WERI-Rb-1 (cell line): ENCODE measurements around the gene PARVB.
A peak's percentile ranks its signal among the peaks of the same experiment; 100 is the strongest.

Source experiments
- DNase-seq: peaks from one replicate; pipeline ENCODE4 v3.0.0-alpha.2; 2020
- H3K27ac ChIP-seq: fragments of 250-450 bp; sonication (Bioruptor Pico); 2 replicates; pipeline ENCODE4 v1.5.1; 2020; ENCODE audit warnings: mild to moderate bottlenecking, moderate library complexity
- H3K27me3 ChIP-seq: fragments of 250-450 bp; sonication (Bioruptor Pico); 2 replicates; pipeline ENCODE4 v1.5.1; 2021; ENCODE audit warnings: mild to moderate bottlenecking, low read depth, moderate library complexity; ENCODE audit not compliant: insufficient read depth, severe bottlenecking
- H3K36me3 ChIP-seq: fragments of 250-450 bp; sonication (Bioruptor Pico); 2 replicates; pipeline ENCODE4 v1.5.1; 2020; ENCODE audit warnings: mild to moderate bottlenecking, moderate library complexity
- H3K4me3 ChIP-seq: 2 replicates; pipeline ENCODE4 v1.5.1; 2011; ENCODE audit warnings: low read depth, mild to moderate bottlenecking, control low read depth, low read length
- H3K9me3 ChIP-seq: fragments of 250-450 bp; sonication (Bioruptor Pico); 2 replicates; pipeline ENCODE4 v1.5.1; 2021; ENCODE audit warnings: mild to moderate bottlenecking, moderate library complexity; ENCODE audit not compliant: severe bottlenecking
- TF ChIP-seq, protein P1 (sequence below): IDR thresholded peaks from 2 replicates; pipeline ENCODE4 v1.5.1; 2011; ENCODE audit warnings: low read depth, mild to moderate bottlenecking, control low read depth, inconsistent platforms, low read length

The PARVB gene

DNA sequence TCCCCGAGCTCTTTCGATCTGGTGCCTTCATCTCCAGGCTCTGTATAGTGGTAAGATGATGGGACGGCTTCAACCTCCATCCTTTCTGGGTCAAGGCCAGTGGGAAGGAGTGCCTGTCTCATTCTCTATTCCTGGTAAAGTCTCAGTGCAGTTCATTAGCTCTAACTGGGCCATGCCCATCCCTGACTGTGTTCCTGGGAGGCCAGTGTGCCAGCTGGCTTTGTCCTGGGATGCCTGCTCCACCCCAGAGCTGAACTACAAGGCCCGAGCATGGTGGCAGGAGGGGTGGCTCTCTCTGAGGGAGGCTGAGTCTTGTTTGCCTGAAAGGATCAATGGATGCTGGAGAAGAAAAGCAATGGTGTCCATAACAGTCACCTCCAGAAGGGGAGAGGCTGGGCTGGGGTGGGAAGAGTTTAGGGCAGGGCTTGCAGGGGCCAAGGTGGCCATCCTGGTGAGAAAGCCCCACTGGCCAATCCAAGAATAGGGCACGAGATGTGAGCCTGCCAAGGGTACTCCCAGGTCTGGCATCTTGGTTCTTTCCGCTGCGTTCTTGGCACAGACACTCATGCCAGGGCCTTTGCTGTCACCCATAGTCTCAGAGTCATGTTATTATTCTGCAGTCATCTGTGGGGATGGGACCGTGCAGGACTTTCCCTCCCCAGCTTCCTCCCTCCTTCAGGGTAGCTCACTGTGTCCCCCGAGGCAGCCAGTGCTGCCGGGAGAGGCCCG, 60.1 kb downstream of the PARVB start:
- Histone ChIP-seq H3K27ac (no peak overlapping the region), H3K36me3 (no peaks in the 10 kb centered on the region), H3K9me3 (no peaks in the 10 kb centered on the region), H3K27me3 (no peaks in the 10 kb centered on the region), H3K4me3 (no peak overlapping the region)
- DNase-seq = no peak
- TF ChIP-seq, protein P1, sequence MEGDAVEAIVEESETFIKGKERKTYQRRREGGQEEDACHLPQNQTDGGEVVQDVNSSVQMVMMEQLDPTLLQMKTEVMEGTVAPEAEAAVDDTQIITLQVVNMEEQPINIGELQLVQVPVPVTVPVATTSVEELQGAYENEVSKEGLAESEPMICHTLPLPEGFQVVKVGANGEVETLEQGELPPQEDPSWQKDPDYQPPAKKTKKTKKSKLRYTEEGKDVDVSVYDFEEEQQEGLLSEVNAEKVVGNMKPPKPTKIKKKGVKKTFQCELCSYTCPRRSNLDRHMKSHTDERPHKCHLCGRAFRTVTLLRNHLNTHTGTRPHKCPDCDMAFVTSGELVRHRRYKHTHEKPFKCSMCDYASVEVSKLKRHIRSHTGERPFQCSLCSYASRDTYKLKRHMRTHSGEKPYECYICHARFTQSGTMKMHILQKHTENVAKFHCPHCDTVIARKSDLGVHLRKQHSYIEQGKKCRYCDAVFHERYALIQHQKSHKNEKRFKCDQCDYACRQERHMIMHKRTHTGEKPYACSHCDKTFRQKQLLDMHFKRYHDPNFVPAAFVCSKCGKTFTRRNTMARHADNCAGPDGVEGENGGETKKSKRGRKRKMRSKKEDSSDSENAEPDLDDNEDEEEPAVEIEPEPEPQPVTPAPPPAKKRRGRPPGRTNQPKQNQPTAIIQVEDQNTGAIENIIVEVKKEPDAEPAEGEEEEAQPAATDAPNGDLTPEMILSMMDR = no peak

DNA sequence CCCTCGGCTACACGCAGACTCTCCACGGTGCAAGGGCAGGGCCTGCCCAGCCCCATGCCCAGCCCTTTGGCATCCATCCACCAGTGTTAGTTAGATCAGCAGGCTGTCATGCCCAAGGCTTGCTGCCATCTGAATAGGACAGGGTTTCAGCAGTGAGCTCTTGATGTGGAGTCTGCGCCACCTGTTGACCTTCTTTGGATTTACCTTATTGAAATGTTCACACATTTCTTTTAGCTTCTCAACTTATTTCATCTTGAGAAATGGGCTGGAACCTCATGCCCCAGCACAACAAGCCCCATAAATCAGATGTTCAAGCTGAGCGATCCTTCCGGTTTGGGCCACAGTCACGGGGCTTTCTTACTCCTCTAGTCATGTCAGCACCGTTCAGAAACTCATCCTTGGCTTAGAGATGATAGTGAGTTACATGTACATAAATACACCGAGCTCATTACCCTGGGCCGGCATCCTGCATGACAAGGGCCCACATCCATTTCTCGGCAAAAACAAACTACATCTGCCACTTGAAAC, 61.7 kb downstream of the PARVB start:
- TF ChIP-seq, protein P1 = peak; percentile 75
- no peaks in the 10 kb centered on the region for H3K36me3 ChIP-seq
- peak; percentile 58 for DNase-seq

DNA sequence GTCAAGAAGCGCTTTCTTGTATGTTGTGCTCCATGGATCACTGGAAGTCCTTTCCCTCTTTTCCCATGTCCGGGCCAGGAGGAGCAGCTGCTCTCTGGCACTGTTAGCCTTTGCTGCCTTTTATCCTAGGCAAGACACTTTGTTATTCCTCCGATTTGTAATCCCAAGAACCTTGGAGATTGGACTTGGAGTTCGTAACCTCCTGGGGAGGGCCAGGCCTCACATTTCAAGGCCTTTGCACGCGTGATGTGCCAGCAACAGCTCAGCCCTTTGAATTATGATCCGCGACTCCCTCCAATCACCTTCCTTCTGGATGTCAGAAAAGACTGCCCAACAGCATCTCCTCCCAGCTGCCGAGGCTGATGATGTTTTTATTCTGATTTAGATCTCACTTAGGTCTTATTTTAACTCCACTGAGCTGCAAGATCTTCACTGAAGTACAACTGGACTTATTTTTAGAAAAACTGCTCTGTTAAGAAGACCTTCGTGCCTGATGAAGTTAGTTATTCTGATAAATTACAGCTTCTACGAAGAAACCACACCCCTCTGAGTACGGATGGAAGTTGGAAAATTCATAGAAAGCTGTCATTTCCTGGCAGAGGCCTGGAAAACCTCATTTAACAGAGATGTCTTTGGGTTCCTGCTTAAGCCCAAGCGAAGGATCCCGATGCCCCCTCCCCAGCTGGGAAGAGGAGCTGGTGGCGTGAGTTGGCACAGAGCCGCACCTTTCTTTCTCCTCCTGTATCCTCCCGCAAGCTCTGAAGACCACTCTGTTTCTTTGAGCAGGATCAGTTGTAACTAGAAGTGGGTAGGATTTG, 62.4 kb downstream of the PARVB start:
- no peaks in the 10 kb centered on the region for H3K27me3 ChIP-seq

More for the DNA sequence above, 61.7 kb downstream of the PARVB start:
- no peaks in the 10 kb centered on the region for H3K27me3 ChIP-seq
- no peaks in the 10 kb centered on the region for H3K9me3 ChIP-seq
- H3K4me3 ChIP-seq = no peak overlapping the region
- no peak overlapping the region for H3K27ac ChIP-seq

DNA sequence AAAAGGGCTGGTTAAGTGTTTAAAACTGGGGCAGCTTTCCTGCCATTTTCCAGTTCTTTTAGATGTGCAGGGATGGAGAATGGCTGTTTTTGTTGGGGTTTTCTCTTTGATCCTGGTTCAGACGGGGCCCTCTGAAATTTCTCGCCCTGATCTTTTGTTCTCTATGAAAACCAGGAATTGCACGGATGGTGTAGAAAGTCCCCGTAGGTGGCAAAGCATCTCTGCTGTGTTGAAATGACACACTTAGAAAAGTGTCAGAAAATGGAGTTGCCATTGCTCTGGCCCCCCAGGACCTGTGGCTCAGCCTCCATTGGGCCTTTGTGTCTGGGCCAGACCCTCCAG, 63.0 kb downstream of the PARVB start:
- no peak for DNase-seq
- Histone ChIP-seq H3K4me3 (no peak overlapping the region), H3K9me3 (no peaks in the 10 kb centered on the region), H3K27ac (no peak overlapping the region), H3K27me3 (no peaks in the 10 kb centered on the region), H3K36me3 (no peaks in the 10 kb centered on the region)
- TF ChIP-seq, protein P1 = no peak

More for the DNA sequence above, 62.4 kb downstream of the PARVB start:
- H3K4me3 ChIP-seq = no peak overlapping the region
- H3K36me3 ChIP-seq = no peaks in the 10 kb centered on the region
- DNase-seq = peak; percentile 23
- no peak overlapping the region for H3K27ac ChIP-seq
- TF ChIP-seq, protein P1 = no peak
- no peaks in the 10 kb centered on the region for H3K9me3 ChIP-seq

DNA sequence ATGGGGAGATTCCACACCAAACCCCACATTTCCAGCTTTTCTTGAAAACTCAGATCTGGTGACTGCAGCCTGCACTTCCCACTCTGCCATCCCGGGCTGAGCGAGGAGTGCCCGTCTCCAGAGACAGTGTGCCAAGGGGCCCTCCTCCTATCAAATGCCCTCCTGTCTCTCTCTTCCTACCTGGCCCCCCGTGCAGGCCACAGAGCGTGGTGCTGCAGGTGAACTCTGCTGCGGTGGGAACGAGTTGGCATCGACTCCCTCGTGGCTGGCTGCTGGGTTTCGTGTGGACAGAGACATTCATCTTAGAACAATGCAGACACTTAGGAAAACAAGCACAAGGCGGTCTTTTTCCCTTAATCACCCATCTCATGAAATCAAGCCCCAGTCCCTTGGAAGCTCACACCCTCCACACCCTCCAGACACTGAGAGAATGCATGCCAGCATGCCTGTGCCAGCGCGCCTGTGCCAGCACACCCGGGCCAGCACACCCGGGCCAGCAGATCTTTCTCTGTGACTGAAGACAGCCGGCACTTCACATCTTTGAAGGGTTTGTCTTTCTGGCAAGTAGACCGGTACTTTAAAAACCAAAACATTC, 65.0 kb downstream of the PARVB start:
- no peak overlapping the region for H3K4me3 ChIP-seq
- H3K9me3 ChIP-seq = no peaks in the 10 kb centered on the region
- no peak overlapping the region for H3K27ac ChIP-seq
- no peaks in the 10 kb centered on the region for H3K36me3 ChIP-seq
- DNase-seq = no peak
- H3K27me3 ChIP-seq = no peaks in the 10 kb centered on the region
- TF ChIP-seq, protein P1 = no peak
